Measurements from ENCODE around the gene ARHGAP10. TPM values are rescaled to one million over a fixed set of nuclear protein-coding genes. Genes with fewer than 3 reads are reported as not detected.

The ARHGAP10 gene
- total RNA-seq, 1 donor from 2014 or later, result 20.2 TPM

DNA sequence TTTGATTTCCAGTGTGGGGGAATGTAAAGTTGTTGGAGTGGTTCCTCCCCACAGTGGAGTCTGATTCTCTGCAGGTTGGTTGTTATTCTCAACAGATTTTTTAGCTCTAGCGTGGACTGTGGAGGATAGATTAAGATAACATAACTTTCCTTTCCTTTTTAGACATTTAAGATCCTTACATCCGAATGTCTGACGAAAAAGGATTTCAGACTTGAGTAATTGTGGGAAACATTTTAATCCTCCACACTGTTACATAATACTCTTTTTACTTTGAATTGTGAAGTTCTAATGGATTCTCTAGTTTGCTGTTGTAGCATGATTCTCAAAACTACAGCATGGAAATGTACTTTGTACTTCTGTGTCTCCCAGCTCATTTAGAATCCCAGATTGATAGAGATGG is 107.8 kb downstream of the ARHGAP10 start:
- Histone ChIP-seq H3K9me3 (ENCODE audit: low read depth) (no peaks in the 10 kb centered on the region), H3K36me3 (no peaks in the 10 kb centered on the region), H3K4me3 (no peak overlapping the region), H3K27ac (no peak overlapping the region), H3K79me2 (ENCODE audit: low read depth) (no peaks in the 10 kb centered on the region), H3K4me1 (peaks cover 39% of the 10 kb centered on the region), H3F3A (ENCODE audit: low read depth) (peaks cover 17% of the 10 kb centered on the region), H2AFZ (replicated peaks) (no peak overlapping the region), H3K27me3 (no peaks in the 10 kb centered on the region), H3K9ac (no peak overlapping the region), H3K4me2 (no peak overlapping the region), H4K20me1 (ENCODE audit: low read depth) (no peaks in the 10 kb centered on the region)
- Mint-ChIP-seq H3K4me3 (no peak overlapping the region), H3K36me3 (peaks cover 3% of the 10 kb centered on the region), H3K27ac (no peak overlapping the region), H3K27me3 (ENCODE audit: insufficient read depth, low read depth) (no peaks in the 10 kb centered on the region), H3K4me1 (peaks cover 14% of the 10 kb centered on the region), H3K9me3 (no peaks in the 10 kb centered on the region)
- no peak for DNase-seq (ENCODE audit: low spot score)
- TF ChIP-seq CTCF (IDR thresholded peaks at IDR 0.05) (no peak), EZH2phosphoT487 (IDR thresholded peaks at IDR 0.05) (no peak), EZH2 (IDR thresholded peaks at IDR 0.05) (no peak)

GRCh38 chr4:147840838-147841738 is 109.2 kb downstream of the ARHGAP10 start:
- H4K20me1 ChIP-seq (ENCODE audit: low read depth), result no peaks in the 10 kb centered on the region
- DNase-seq (ENCODE audit: low spot score), result no peak

DNA sequence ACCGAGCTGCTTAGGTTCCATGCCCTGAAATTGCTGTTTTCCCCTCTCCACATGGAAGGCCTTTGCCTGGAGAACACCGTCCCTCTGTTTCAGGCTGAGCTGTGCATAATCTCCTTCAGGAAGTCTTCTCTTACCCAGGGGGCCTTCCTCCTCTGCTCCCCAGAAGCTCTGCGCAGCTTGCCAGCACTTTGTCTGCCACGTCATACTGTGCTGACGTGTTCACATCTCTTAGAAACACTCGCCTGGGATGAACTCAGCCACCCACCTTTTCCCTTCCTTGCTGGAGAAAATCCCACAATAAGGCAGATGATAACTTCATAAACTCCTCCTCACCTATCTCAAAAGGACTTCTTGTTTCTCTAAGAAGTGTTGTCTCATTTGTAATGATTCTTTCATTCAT is 110.7 kb downstream of the ARHGAP10 start:
- H3K4me2 ChIP-seq, result no peak overlapping the region
- H3K27ac ChIP-seq, result no peak overlapping the region
- H3K4me1 ChIP-seq, result peaks cover 33% of the 10 kb centered on the region
- H3K27ac Mint-ChIP-seq, result no peak overlapping the region
- peaks cover 3% of the 10 kb centered on the region for H3K36me3 Mint-ChIP-seq
- H4K20me1 ChIP-seq (ENCODE audit: low read depth), result no peaks in the 10 kb centered on the region
- no peak overlapping the region for H3K4me3 ChIP-seq
- peaks cover 14% of the 10 kb centered on the region for H3K4me1 Mint-ChIP-seq
- no peaks in the 10 kb centered on the region for H3K27me3 Mint-ChIP-seq (ENCODE audit: insufficient read depth, low read depth)
- no peaks in the 10 kb centered on the region for H3K9me3 Mint-ChIP-seq
- H3K27me3 ChIP-seq, result no peaks in the 10 kb centered on the region
- no peak overlapping the region for H2AFZ ChIP-seq (replicated peaks)
- no peaks in the 10 kb centered on the region for H3K9me3 ChIP-seq (ENCODE audit: low read depth)
- H3K79me2 ChIP-seq (ENCODE audit: low read depth), result no peaks in the 10 kb centered on the region
- no peaks in the 10 kb centered on the region for H3K36me3 ChIP-seq
- no peak overlapping the region for H3K9ac ChIP-seq
- H3F3A ChIP-seq (ENCODE audit: low read depth), result peaks cover 4% of the 10 kb centered on the region
- no peak for TF ChIP-seq EZH2 (IDR thresholded peaks at IDR 0.05)
- TF ChIP-seq CTCF (IDR thresholded peaks at IDR 0.05), result no peak
- no peak for TF ChIP-seq EZH2phosphoT487 (IDR thresholded peaks at IDR 0.05)
- DNase-seq (ENCODE audit: low spot score), result no peak
- no peak overlapping the region for H3K4me3 Mint-ChIP-seq

More at GRCh38 chr4:147840838-147841738, 109.2 kb downstream of the ARHGAP10 start:
- Histone ChIP-seq H3K79me2 (ENCODE audit: low read depth) (no peaks in the 10 kb centered on the region), H3K9ac (no peak overlapping the region), H3K27ac (no peak overlapping the region), H2AFZ (replicated peaks) (no peak overlapping the region), H3K9me3 (ENCODE audit: low read depth) (no peaks in the 10 kb centered on the region), H3K36me3 (no peaks in the 10 kb centered on the region), H3K27me3 (no peaks in the 10 kb centered on the region), H3K4me1 (peaks cover 34% of the 10 kb centered on the region), H3K4me3 (no peak overlapping the region), H3F3A (ENCODE audit: low read depth) (peaks cover 4% of the 10 kb centered on the region), H3K4me2 (no peak overlapping the region)
- Mint-ChIP-seq H3K4me1 (peaks cover 14% of the 10 kb centered on the region), H3K9me3 (no peaks in the 10 kb centered on the region), H3K36me3 (peaks cover 3% of the 10 kb centered on the region), H3K4me3 (no peak overlapping the region), H3K27ac (no peak overlapping the region), H3K27me3 (ENCODE audit: insufficient read depth, low read depth) (no peaks in the 10 kb centered on the region)
- TF ChIP-seq EZH2 (IDR thresholded peaks at IDR 0.05) (no peak), CTCF (IDR thresholded peaks at IDR 0.05) (no peak), EZH2phosphoT487 (IDR thresholded peaks at IDR 0.05) (no peak)

All from neural progenitor cell (in vitro differentiated cells).